Measurements from ENCODE around the gene ZNF835. TPM values are rescaled to one million over a fixed set of nuclear protein-coding genes. Genes with fewer than 3 reads are reported as not detected.

The ZNF835 gene
- polyA plus RNA-seq, 1 donor from 2014 or later, result not detected

- H4K20me1 ChIP-seq (ENCODE audit: insufficient read depth), result no peaks in the 10 kb centered on the region
- H3K27me3 ChIP-seq (ENCODE audit: insufficient read depth, low read depth, low read length), result no peaks in the 10 kb centered on the region
- H2AFZ ChIP-seq (ENCODE audit: low read depth, low read length), result no peak overlapping the region
- H3K9ac ChIP-seq (ENCODE audit: low read length), result no peak overlapping the region
- peaks cover 22% of the 10 kb centered on the region for H3K9me3 ChIP-seq (ENCODE audit: low read length)
- H3K79me2 ChIP-seq (replicated peaks; ENCODE audit: insufficient read depth, low read length), result no peaks in the 10 kb centered on the region
- no peaks in the 10 kb centered on the region for H3F3A ChIP-seq (ENCODE audit: insufficient read depth, low read length, poor library complexity, severe bottlenecking)
- TF ChIP-seq RAD21 (conservative IDR thresholded peaks at IDR 0.05) (no peak), SMC3 (conservative IDR thresholded peaks at IDR 0.05; ENCODE audit: poor library complexity) (no peak), EZH2 (IDR thresholded peaks at IDR 0.05; ENCODE audit: borderline replicate concordance, insufficient read depth, low read length, poor library complexity, severe bottlenecking) (no peak)
- H3K36me3 ChIP-seq (ENCODE audit: insufficient read depth, low read length), result no peaks in the 10 kb centered on the region
- H3K9me2 ChIP-seq (ENCODE audit: insufficient read depth, low read length), result no peaks in the 10 kb centered on the region
- H3K27ac ChIP-seq (ENCODE audit: low read length), result no peak overlapping the region
- H3K4me2 ChIP-seq (ENCODE audit: low read length), result no peak overlapping the region
- H3K4me3 ChIP-seq (ENCODE audit: low read length), result no peak overlapping the region
These were observed 10.3 kb downstream of the ZNF835 start for GRCh38 chr19:56661248-56661647.

GRCh38 chr19:56660381-56661107, 11.0 kb downstream of the ZNF835 start:
- no peak overlapping the region for H3K9ac ChIP-seq (ENCODE audit: low read length)
- H3F3A ChIP-seq (ENCODE audit: insufficient read depth, low read length, poor library complexity, severe bottlenecking), result no peaks in the 10 kb centered on the region
- TF ChIP-seq TAF1 (IDR thresholded peaks at IDR 0.05; ENCODE audit: low read depth) (no peak), POLR2AphosphoS5 (IDR thresholded peaks at IDR 0.05) (no peak), EZH2 (IDR thresholded peaks at IDR 0.05; ENCODE audit: borderline replicate concordance, insufficient read depth, low read length, poor library complexity, severe bottlenecking) (no peak), REST (IDR thresholded peaks at IDR 0.05; ENCODE audit: borderline replicate concordance) (no peak), CTCF (IDR thresholded peaks at IDR 0.05; ENCODE audit: poor library complexity, severe bottlenecking) (no peak), MXI1 (conservative IDR thresholded peaks at IDR 0.05; ENCODE audit: poor library complexity, severe bottlenecking) (no peak), EP300 (conservative IDR thresholded peaks at IDR 0.05; ENCODE audit: poor library complexity, severe bottlenecking) (no peak), RAD21 (conservative IDR thresholded peaks at IDR 0.05) (no peak), SMC3 (conservative IDR thresholded peaks at IDR 0.05; ENCODE audit: poor library complexity) (no peak)
- no peak overlapping the region for H2AFZ ChIP-seq (ENCODE audit: low read depth, low read length)
- H4K20me1 ChIP-seq (ENCODE audit: insufficient read depth), result no peaks in the 10 kb centered on the region
- no peak overlapping the region for H3K4me3 ChIP-seq (ENCODE audit: low read length)
- H3K4me2 ChIP-seq (ENCODE audit: low read length), result no peak overlapping the region
- peaks cover 25% of the 10 kb centered on the region for H3K9me3 ChIP-seq (ENCODE audit: low read length)
- no peaks in the 10 kb centered on the region for H3K27me3 ChIP-seq (ENCODE audit: insufficient read depth, low read depth, low read length)
- H3K79me2 ChIP-seq (replicated peaks; ENCODE audit: insufficient read depth, low read length), result no peaks in the 10 kb centered on the region
- no peaks in the 10 kb centered on the region for H3K36me3 ChIP-seq (ENCODE audit: insufficient read depth, low read length)
- no peak overlapping the region for H3K27ac ChIP-seq (ENCODE audit: low read length)
- no peaks in the 10 kb centered on the region for H3K9me2 ChIP-seq (ENCODE audit: insufficient read depth, low read length)

Data from neural cell (in vitro differentiated cells).